Kidney tubule cell (primary cell): ENCODE results near the gene EBF4.
A peak's percentile ranks its signal among the peaks of the same experiment; 100 is the strongest.

Source experiments
- DNase-seq: peaks from one replicate; pipeline ENCODE4 v3.0.0-alpha.2; 2018; ENCODE audit warnings: low spot score

EBF4 gene

DNA sequence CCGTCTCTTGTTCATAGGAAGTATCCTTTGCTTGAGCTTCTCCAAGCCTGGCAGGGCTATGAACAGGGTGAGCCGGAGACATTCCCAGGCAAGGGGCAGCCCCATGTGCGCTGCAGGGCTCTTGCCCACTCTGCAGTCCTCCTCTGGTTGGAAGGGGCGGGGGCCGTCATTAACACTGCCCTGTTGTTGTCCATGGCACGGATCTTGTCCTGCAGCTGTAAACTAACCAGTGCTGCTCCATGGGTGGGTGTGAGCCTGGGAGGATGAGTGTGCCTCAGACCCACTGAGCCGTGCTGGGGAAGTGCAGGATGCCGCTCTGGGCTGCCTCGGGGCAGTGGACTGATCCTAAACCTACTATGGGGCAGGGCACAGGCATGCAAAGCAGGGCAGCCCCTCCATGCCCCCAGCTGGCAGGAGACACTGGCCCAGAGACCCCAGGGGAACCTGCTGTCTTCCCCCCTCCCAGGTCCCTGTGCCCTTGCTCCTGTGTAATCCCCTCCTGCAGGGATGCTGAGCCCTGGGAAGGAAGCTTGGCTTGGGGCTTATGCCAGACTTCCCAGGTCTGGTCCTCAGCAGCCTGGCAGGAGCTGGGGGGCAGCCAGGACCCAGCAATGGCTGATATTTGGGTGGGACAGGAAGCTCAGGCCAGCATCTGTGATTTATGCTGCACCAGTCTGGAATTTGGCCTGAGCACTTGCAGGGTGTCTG is 8.5 kb downstream of the EBF4 start:
- no peak for DNase-seq

DNA sequence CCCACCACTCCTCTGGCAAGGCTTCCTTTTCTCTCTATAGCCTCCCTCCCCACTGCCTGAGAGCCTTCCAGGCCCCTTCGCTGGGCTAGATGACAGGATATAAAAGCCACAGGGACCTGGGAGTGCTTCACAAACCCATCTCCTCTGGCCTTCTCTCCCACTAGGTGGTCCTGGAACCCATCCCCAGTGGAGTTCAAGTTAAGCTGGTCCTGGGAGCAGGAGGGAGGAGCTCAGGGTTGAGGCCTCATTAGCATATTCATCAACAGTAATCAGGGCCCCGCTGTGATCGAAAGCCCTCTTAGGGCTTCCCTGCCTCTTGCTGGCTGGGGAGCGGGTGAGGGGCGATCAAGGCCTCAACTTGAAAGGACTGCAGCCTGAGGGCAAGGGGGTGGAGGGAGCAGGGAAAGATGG is 9.1 kb downstream of the EBF4 start:
- DNase-seq, result no peak

GRCh38 chr20:2703716-2704475 is 11.3 kb downstream of the EBF4 start:
- DNase-seq, result no peak

- no peak for DNase-seq
These were observed 13.5 kb downstream of the EBF4 start for GRCh38 chr20:2705931-2706645.

- DNase-seq, result no peak
These were observed 14.2 kb downstream of the EBF4 start for GRCh38 chr20:2706688-2707352.

DNA sequence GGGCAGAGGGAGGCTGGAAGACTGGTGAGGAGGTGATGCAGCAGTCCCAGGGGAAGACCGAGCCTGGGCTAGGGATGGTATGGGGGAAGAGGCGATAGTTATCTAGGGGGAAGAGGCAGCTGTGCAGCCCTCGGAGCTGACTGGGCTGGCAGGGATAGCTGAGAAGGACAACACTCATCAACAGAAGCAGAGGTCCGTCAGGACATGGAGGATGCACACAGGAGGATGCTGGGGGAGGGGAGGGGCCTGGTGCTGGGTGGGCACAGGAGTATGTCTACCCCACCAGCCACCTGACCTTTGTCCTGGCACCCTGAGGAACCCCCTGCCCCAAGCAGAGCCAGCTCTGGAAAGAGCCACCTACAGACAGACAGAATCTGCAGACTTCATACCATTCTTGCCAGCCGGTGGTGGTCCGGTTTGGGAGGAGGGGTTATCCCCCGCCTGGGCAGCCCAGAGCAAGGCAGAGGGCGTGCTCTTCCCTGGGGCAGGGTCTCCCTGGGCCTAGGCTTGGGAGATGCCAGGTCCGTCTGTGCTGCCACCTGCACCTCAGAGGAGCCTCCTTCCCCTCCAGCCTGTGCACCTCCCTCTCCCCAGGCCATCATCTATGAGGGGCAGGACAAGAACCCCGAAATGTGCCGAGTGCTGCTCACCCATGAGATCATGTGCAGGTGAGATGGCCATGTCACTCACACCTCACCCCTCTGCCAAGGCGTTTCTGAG is 14.9 kb downstream of the EBF4 start:
- no peak for DNase-seq

DNA sequence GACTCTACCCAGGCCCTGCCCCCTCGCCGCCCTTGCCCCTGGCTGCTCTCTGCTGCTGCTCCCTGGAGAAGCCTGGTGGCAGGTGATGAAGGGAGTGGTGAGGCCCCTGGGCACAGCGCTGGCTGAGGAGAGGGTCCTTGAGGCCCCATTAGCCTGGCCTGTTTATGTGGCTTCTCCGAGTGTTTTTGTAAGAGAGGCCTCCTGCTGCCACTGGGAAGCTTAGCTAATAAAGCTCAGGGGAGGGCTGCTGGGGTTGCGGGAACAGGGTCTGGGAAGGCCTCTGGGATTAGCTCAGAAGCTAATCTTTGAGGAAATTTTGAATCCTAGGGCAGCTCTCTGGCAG is 15.5 kb downstream of the EBF4 start:
- no peak for DNase-seq

DNA sequence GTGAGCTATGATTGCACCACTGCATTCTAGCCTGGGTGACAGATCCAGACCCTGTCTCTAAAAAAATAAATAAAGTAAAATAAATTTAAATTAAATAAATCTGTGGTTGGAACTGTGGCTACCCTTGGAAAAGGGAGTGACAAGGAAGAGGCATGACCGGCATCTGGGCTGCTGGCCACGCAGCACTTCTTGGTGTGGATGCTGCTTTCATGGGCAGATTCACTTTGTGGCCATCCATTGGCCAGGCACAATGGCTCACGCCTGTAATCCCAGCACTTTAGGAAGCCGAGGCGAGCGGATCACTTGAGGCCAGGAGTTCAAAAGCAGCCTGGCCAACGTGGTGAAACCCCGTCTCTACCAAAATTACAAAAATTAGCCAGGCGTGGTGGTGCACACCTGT is 16.1 kb downstream of the EBF4 start:
- DNase-seq, result no peak

DNA sequence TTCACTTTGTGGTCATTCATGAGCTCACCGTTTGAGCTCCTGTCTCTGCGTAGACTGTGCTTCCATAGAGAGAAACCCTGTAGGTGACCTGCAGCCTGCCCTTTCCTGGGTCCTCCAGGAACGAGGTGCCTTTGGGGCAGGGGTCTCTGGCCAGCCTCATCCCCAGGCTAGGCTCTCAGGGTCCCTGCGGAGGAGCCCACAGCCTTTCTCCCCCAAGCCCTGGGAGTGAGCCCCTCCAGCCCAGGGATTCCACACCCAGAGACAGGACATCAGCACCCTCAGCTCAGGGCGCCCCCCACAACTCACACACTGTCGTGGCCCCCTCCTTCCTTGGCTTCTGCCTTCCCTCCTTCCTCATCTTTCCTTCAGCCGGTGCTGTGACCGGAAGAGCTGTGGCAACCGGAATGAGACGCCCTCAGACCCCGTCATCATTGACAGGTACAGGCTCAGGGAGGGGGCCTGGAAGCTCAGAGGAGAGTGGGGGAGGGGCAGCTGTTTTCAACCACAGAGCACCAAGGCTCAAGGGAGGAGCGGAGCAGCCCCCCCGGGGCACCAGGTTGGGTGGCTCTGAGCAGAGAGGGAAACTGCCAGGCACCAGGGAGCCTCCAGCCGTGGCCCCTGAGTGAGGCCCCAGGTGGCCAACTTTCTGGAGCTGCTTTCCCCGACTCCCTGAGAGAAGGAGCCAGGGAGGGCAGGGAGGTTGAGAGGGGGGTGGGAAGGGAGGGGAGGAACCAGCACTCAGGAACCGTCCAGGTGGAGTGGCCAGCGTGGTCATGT is 16.8 kb downstream of the EBF4 start:
- DNase-seq, result no peak

- no peak for DNase-seq
These were observed 20.7 kb downstream of the EBF4 start for GRCh38 chr20:2713285-2713684.

- DNase-seq, result no peak
These were observed 36.7 kb downstream of the EBF4 start for GRCh38 chr20:2729251-2729713.

- peak; percentile 16 for DNase-seq
These were observed 37.2 kb downstream of the EBF4 start for GRCh38 chr20:2729791-2730190.

DNA sequence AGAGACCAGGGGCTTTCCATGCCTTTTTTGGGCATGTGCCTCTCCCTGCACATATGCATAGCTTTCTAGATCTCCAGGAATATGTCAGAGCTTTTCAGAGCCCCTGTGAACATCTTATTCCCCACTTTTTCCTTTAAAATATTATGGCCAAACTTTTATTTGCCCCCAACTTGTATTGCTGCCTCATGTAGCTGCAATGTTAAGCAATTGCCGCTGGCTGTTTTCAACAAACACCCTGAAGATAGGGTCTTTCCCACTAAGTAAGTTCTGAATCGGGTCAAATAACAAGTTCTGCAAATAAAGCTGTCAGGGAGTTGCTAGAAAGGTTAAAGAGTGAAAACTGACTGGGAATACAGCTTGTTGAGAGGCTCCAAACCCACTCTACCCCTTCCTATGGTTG is 42.3 kb downstream of the EBF4 start:
- no peak for DNase-seq

- DNase-seq, result no peak
These were observed 43.9 kb downstream of the EBF4 start for GRCh38 chr20:2736441-2736840.

- no peak for DNase-seq
These were observed 45.9 kb downstream of the EBF4 start for GRCh38 chr20:2738331-2739041.

- DNase-seq, result no peak
These were observed 46.4 kb downstream of the EBF4 start for GRCh38 chr20:2739042-2739398.

GRCh38 chr20:2740702-2741101 is 48.1 kb downstream of the EBF4 start:
- no peak for DNase-seq

DNA sequence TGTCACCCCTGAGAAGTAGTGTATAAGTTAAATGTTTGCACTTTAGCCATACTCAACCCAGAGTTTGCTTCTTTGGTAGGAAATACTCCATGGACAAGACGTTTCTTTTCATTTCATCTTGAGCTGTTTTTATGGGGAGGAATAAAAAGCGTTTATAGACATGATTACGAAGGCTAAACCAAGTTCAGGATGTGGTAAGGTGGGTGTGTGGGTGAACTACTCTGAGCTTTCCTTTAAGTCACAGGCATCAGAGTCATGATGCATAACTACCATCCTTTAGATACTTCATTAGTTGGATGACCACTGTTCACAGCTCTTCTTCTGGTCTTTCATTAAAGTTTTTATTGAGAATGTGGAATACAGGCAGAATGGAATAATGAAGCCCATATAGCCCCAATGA is 48.9 kb downstream of the EBF4 start:
- no peak for DNase-seq

- DNase-seq, result no peak
These were observed 49.3 kb downstream of the EBF4 start for GRCh38 chr20:2741881-2742280.

DNA sequence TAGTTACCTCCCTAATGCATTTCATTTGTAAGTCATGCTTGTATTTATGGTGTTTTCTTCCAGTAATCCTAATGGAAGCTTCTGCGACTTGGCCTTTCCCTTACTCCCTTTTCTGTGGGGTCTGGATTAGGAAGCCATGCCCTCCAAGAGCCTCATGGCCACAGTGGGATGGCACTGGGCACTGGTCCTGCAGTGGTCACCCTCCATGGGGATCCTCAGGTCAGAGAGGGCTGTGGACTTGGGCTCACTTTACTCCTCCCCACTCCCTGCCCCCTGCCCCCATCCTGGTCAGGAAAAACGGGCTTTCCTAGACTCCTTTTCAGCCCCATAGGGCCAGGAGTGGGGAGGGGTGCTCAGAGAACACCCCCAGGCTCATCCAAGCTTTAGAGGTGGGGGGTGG is 49.9 kb downstream of the EBF4 start:
- DNase-seq, result no peak
